Fibroblast of lung (primary cell): ENCODE data around the gene CACNA1E. TPM values are rescaled to one million over a fixed set of nuclear protein-coding genes. Genes with fewer than 3 reads are reported as not detected.

Experiments
- DNase-seq, 2 donors: peaks; one replicate each; pipeline versions ENCODE4 v3.0.0 to v3.0.0-alpha.2; 2010; ENCODE audit warnings: low read depth in 2 of 2
- H2AFZ ChIP-seq: 2 replicates; pipeline ENCODE4 v1.5.1; 2012; ENCODE audit warnings: low read length, control low read depth, inconsistent platforms
- H3K27ac ChIP-seq: 2 replicates; pipeline ENCODE4 v1.5.1; 2011; ENCODE audit warnings: low read length, control low read depth; ENCODE audit not compliant: insufficient read depth
- H3K27me3 ChIP-seq: 2 replicates; pipeline ENCODE4 v1.5.1; 2011; ENCODE audit warnings: mild to moderate bottlenecking, low read length; ENCODE audit not compliant: control insufficient read depth, insufficient read depth
- H3K36me3 ChIP-seq: 2 replicates; pipeline ENCODE4 v1.5.1; 2011; ENCODE audit warnings: low read length; ENCODE audit not compliant: control insufficient read depth, insufficient read depth
- H3K4me1 ChIP-seq: 2 replicates; pipeline ENCODE4 v1.5.1; 2011; ENCODE audit warnings: low read length; ENCODE audit not compliant: control insufficient read depth, insufficient read depth; ENCODE audit errors: extremely low read depth
- H3K4me2 ChIP-seq: 2 replicates; pipeline ENCODE4 v1.5.1; 2011; ENCODE audit warnings: low read length, control low read depth; ENCODE audit not compliant: insufficient read depth; ENCODE audit errors: extremely low read depth
- H3K4me3 ChIP-seq, 4 experiments: fragments of 200-600 bp in 1 of 4; sonication (generic) in 1 of 4; replicated peaks in 1 of 4; 2 replicates each; pipeline ENCODE4 v1.5.1; 2011 to 2016; ENCODE audit warnings: low read length in 4 of 4, low read depth in 3 of 4, mild to moderate bottlenecking in 3 of 4, control low read depth in 2 of 4, inconsistent platforms in 1 of 4, mixed read lengths in 1 of 4; ENCODE audit not compliant: insufficient read depth in 1 of 4; ENCODE audit errors: control extremely low read depth in 1 of 4
- H3K79me2 ChIP-seq: 2 replicates; pipeline ENCODE4 v1.5.1; 2012; ENCODE audit warnings: mild to moderate bottlenecking, low read length, inconsistent platforms; ENCODE audit not compliant: control insufficient read depth, insufficient read depth
- H3K9ac ChIP-seq: 2 replicates; pipeline ENCODE4 v1.5.1; 2011; ENCODE audit warnings: mild to moderate bottlenecking, low read length, control low read depth; ENCODE audit not compliant: insufficient read depth
- H3K9me3 ChIP-seq: 2 replicates; pipeline ENCODE4 v1.5.1; 2012; ENCODE audit warnings: low read depth, low read length; ENCODE audit not compliant: control insufficient read depth, insufficient read depth
- H4K20me1 ChIP-seq: 2 replicates; pipeline ENCODE4 v1.5.1; 2011; ENCODE audit warnings: low read length; ENCODE audit not compliant: control insufficient read depth, insufficient read depth; ENCODE audit errors: extremely low read depth
- EZH2 ChIP-seq: IDR thresholded peaks from 2 replicates; pipeline ENCODE4 v1.5.1; 2012; ENCODE audit warnings: low read length, control low read depth, mild to moderate bottlenecking; ENCODE audit errors: missing control alignments
- polyA plus RNA-seq, 2 donors: library from polyadenylated mRNA; depleted of rRNA in 1 of 2; stranded (reverse) in 1 of 2; unstranded in 1 of 2; fragments of >200 nt; gene quantifications; 2 replicates each; pipeline ENCODE4 v1.2.1, GENCODE V29; 2011 to 2012; ENCODE audit warnings: missing spikeins in 1 of 2
- total RNA-seq: library from RNA; depleted of rRNA; stranded (reverse); fragments of >200 nt; gene quantifications from 2 replicates; pipeline ENCODE4 v1.2.1, GENCODE V29; 2014
- TF ChIP-seq, protein P1 (sequence below), 2 donors: IDR thresholded peaks in 1 of 2; conservative IDR thresholded peaks in 1 of 2; 1 replicate in 1 of 2; 2 replicates in 1 of 2; pipeline ENCODE4 v1.5.1; 2011 to 2012; ENCODE audit warnings: low read length in 2 of 2, control low read depth in 1 of 2, inconsistent platforms in 1 of 2, low read depth in 1 of 2, mild to moderate bottlenecking in 1 of 2

The CACNA1E gene
- total and polyA plus RNA-seq, 2 donors (not counting 1 experiment from before 2014, with no cell fraction given) = 0.01 TPM; not detected in 1

DNA sequence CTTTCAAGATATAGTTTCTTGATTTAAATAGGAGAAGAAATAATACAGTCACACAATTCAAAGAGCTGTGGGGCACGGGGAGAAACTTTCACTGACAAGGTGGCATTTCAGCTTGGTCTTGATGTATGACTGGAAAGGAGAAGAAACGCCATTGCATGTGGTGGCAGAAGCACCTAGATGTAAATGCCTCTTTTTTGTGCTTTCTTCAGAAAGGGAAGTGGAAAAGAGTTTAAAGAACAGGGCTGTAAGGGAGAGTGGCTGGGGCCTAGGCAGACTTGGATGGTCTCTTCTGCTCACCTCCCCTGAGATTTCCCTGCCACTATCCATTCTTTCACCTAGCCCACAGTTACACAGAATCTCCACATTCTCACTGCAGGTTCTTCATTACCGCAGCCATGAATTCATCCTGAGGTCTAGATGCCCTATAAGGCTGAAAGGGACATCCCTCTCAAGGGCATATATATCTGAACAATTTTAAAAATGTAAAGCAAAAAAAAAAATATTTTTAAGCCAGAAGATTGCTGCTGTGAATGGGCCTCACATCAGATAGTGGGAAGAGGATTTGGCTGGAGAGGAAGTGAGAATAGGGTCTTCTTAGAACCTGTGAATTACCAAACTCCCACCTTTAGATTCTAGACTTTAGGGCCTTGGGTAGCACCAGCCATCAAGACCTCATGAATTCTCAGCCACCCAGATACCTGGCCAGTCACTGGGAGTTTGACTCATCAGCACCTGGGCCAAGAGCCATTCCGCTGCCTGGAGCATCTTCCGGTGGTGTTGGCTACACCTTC lies 23.4 kb downstream of the CACNA1E start:
- no peaks in the 10 kb centered on the region for H3K9me3 ChIP-seq

DNA sequence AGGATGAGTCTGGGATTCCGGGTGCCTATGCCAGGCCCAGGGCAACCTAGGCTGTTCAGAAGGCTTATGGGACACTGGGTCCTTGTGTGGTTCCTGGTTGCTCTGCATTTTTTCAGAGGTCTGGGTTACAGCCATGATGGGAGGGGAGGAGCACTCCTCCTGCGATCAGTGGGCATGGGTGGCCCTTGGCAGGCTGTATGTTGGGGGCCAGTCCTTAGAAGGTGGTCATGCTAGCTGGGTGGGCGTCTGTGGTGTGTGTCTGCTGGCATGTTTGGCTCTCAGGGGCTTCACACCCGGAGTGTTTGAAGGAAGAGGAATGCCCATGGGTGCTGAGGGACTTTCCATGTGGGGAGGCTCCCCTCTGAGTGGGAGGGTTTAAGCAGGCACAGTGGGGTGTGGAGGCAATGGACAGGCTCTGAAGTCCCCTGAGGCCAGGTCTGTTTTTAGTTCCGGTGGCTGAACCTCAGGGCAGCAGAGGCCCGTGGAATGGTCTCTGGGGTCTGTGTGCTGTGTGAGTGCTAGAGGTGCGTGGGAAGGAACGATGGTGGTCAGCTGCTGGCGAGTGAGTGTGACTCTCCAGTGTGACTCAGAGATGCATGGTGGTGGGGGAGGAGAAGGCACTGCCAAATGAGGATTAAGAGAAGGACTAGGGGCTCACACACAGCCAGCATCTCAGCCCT lies 25.3 kb downstream of the CACNA1E start:
- Histone ChIP-seq H3K79me2 (no peaks in the 10 kb centered on the region), H3K4me1 (no peaks in the 10 kb centered on the region), H4K20me1 (no peaks in the 10 kb centered on the region), H3K4me2 (no peak overlapping the region), H3K9me3 (no peaks in the 10 kb centered on the region), H3K9ac (no peak overlapping the region), H3K27ac (no peak overlapping the region), H3K27me3 (no peaks in the 10 kb centered on the region), H2AFZ (no peak overlapping the region), H3K36me3 (no peaks in the 10 kb centered on the region), H3K4me3 (no peak overlapping the region)
- peak in 1 of 2 donors; percentile 57 for DNase-seq
- no peak for TF ChIP-seq EZH2
- TF ChIP-seq, protein P1, sequence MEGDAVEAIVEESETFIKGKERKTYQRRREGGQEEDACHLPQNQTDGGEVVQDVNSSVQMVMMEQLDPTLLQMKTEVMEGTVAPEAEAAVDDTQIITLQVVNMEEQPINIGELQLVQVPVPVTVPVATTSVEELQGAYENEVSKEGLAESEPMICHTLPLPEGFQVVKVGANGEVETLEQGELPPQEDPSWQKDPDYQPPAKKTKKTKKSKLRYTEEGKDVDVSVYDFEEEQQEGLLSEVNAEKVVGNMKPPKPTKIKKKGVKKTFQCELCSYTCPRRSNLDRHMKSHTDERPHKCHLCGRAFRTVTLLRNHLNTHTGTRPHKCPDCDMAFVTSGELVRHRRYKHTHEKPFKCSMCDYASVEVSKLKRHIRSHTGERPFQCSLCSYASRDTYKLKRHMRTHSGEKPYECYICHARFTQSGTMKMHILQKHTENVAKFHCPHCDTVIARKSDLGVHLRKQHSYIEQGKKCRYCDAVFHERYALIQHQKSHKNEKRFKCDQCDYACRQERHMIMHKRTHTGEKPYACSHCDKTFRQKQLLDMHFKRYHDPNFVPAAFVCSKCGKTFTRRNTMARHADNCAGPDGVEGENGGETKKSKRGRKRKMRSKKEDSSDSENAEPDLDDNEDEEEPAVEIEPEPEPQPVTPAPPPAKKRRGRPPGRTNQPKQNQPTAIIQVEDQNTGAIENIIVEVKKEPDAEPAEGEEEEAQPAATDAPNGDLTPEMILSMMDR (conservative IDR thresholded peaks at IDR 0.05 in 1 of 2, IDR thresholded peaks at IDR 0.05 in 1 of 2; ENCODE audit: low read depth in 1 of 2, low read length in 2 of 2) = no peak

More for the DNA sequence above, 23.4 kb downstream of the CACNA1E start:
- H3K4me3 ChIP-seq = no peak overlapping the region
- H3K4me1 ChIP-seq = no peaks in the 10 kb centered on the region
- no peaks in the 10 kb centered on the region for H3K36me3 ChIP-seq
- no peak overlapping the region for H3K9ac ChIP-seq
- H3K27me3 ChIP-seq = no peaks in the 10 kb centered on the region
- no peak overlapping the region for H3K4me2 ChIP-seq
- TF ChIP-seq, protein P1 (conservative IDR thresholded peaks at IDR 0.05 in 1 of 2, IDR thresholded peaks at IDR 0.05 in 1 of 2; ENCODE audit: low read depth in 1 of 2, low read length in 2 of 2) = no peak
- no peak for TF ChIP-seq EZH2
- no peak for DNase-seq
- no peak overlapping the region for H2AFZ ChIP-seq
- H3K27ac ChIP-seq = no peak overlapping the region
- H4K20me1 ChIP-seq = no peaks in the 10 kb centered on the region
- H3K79me2 ChIP-seq = no peaks in the 10 kb centered on the region

DNA sequence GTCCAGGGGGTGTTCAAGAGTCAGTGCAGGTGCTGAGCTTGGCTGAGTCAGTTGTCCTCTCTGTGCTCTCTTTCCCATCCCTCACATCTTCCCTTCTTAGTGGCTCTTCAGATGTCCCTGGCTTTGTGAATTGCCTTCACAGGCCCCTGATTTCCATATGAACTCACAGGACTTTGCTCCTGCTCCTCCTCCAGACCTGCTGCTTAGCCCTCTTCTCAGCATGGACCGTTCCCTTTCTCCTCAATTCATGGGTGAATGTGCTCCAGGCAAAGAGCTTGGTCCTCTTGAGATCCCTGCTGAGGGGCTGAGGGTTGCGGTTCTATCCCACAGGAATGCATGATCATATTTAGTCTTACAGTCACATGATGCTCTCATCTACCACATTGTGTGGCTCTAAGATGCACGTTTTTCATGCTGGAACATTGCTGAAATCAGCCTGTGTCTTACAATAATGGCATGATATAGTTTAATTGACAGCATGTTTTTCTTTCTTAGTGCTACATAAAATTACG lies 30.5 kb downstream of the CACNA1E start:
- no peak for TF ChIP-seq EZH2
- TF ChIP-seq, protein P1 (conservative IDR thresholded peaks at IDR 0.05 in 1 of 2, IDR thresholded peaks at IDR 0.05 in 1 of 2; ENCODE audit: low read depth in 1 of 2, low read length in 2 of 2) = no peak
- H3K4me2 ChIP-seq = no peak overlapping the region
- H2AFZ ChIP-seq = no peak overlapping the region
- H3K36me3 ChIP-seq = no peaks in the 10 kb centered on the region
- H3K9me3 ChIP-seq = no peaks in the 10 kb centered on the region
- no peak overlapping the region for H3K4me3 ChIP-seq
- no peaks in the 10 kb centered on the region for H3K27me3 ChIP-seq
- H3K27ac ChIP-seq = no peak overlapping the region
- peak in 1 of 2 donors; percentile 39 for DNase-seq
- H3K9ac ChIP-seq = no peak overlapping the region
- H3K79me2 ChIP-seq = no peaks in the 10 kb centered on the region
- no peaks in the 10 kb centered on the region for H3K4me1 ChIP-seq
- no peaks in the 10 kb centered on the region for H4K20me1 ChIP-seq
